ENCODE measurements around the gene EHD4.

EHD4 gene

GRCh38 chr15:41881920-41882688 is 90.3 kb downstream of the EHD4 start:
- Histone ChIP-seq H2BK5ac (ENCODE audit: low read length) (no peak overlapping the region), H3K18ac (ENCODE audit: low read length) (no peak overlapping the region), H3K56ac (ENCODE audit: low read length) (peak overlapping the region; percentile 85), H3K27me3 (ENCODE audit: insufficient read depth, low read length, poor library complexity) (peaks cover 6% of the 10 kb centered on the region), H3K4me3 (ENCODE audit: low read length) (no peak overlapping the region), H3K79me1 (ENCODE audit: low read length) (no peaks in the 10 kb centered on the region), H4K8ac (ENCODE audit: low read depth, low read length) (no peak overlapping the region), H3K79me2 (ENCODE audit: control insufficient read depth, insufficient read depth, low read length) (no peaks in the 10 kb centered on the region), H3K4me1 (ENCODE audit: control insufficient read depth, low read depth, low read length) (no peaks in the 10 kb centered on the region), H2BK15ac (replicated peaks; ENCODE audit: low read depth) (no peak overlapping the region), H3K9ac (ENCODE audit: low read length) (peak overlapping the region; percentile 61), H3K23ac (ENCODE audit: low read length) (peak overlapping the region; percentile 80), H4K5ac (ENCODE audit: low read length) (no peak overlapping the region), H3K36me3 (ENCODE audit: control insufficient read depth, insufficient read depth, low read length) (no peaks in the 10 kb centered on the region), H2AK5ac (ENCODE audit: low read length) (no peak overlapping the region), H3K27ac (ENCODE audit: low read depth, low read length) (no peak overlapping the region), H2BK120ac (ENCODE audit: low read depth, low read length) (no peak overlapping the region), H3K4ac (ENCODE audit: low read depth, low read length) (no peak overlapping the region), H3K4me2 (ENCODE audit: low read length) (peak overlapping the region; percentile 84)
- no CpG with 5 or more reads among the region's 81 CpGs for WGBS (ENCODE audit: extremely low coverage, insufficient coverage, low lambda C conversion rate)
- DNase-seq: peak; percentile 32

GRCh38 chr15:41881550-41881919 is 90.8 kb downstream of the EHD4 start:
- Histone ChIP-seq H2BK5ac (ENCODE audit: low read length) (no peak overlapping the region), H3K79me2 (ENCODE audit: control insufficient read depth, insufficient read depth, low read length) (no peaks in the 10 kb centered on the region), H3K36me3 (ENCODE audit: control insufficient read depth, insufficient read depth, low read length) (no peaks in the 10 kb centered on the region), H3K56ac (ENCODE audit: low read length) (peak overlapping the region; percentile 81), H3K4me3 (ENCODE audit: low read length) (no peak overlapping the region), H2AK5ac (ENCODE audit: low read length) (no peak overlapping the region), H2BK15ac (replicated peaks; ENCODE audit: low read depth) (no peak overlapping the region), H3K4me1 (ENCODE audit: control insufficient read depth, low read depth, low read length) (no peaks in the 10 kb centered on the region), H3K27me3 (ENCODE audit: insufficient read depth, low read length, poor library complexity) (peaks cover 6% of the 10 kb centered on the region), H3K79me1 (ENCODE audit: low read length) (no peaks in the 10 kb centered on the region), H3K27ac (ENCODE audit: low read depth, low read length) (no peak overlapping the region), H3K9ac (ENCODE audit: low read length) (no peak overlapping the region), H3K18ac (ENCODE audit: low read length) (no peak overlapping the region), H4K5ac (ENCODE audit: low read length) (no peak overlapping the region), H3K23ac (ENCODE audit: low read length) (no peak overlapping the region), H3K4me2 (ENCODE audit: low read length) (peak overlapping the region; percentile 40), H2BK120ac (ENCODE audit: low read depth, low read length) (no peak overlapping the region), H4K8ac (ENCODE audit: low read depth, low read length) (no peak overlapping the region), H3K4ac (ENCODE audit: low read depth, low read length) (no peak overlapping the region)
- no peak for DNase-seq
- WGBS (ENCODE audit: extremely low coverage, insufficient coverage, low lambda C conversion rate): no CpG with 5 or more reads among the region's 10 CpGs

- Histone ChIP-seq H3K56ac (ENCODE audit: low read length) (no peak overlapping the region), H2BK120ac (ENCODE audit: low read depth, low read length) (no peak overlapping the region), H4K5ac (ENCODE audit: low read length) (no peak overlapping the region), H2BK15ac (replicated peaks; ENCODE audit: low read depth) (no peak overlapping the region), H3K79me1 (ENCODE audit: low read length) (no peaks in the 10 kb centered on the region), H3K9ac (ENCODE audit: low read length) (no peak overlapping the region), H3K4me2 (ENCODE audit: low read length) (no peak overlapping the region), H3K23ac (ENCODE audit: low read length) (no peak overlapping the region), H3K4me1 (ENCODE audit: control insufficient read depth, low read depth, low read length) (no peaks in the 10 kb centered on the region), H3K4ac (ENCODE audit: low read depth, low read length) (no peak overlapping the region), H3K18ac (ENCODE audit: low read length) (no peak overlapping the region), H3K27ac (ENCODE audit: low read depth, low read length) (no peak overlapping the region), H3K27me3 (ENCODE audit: insufficient read depth, low read length, poor library complexity) (peaks cover 6% of the 10 kb centered on the region), H4K8ac (ENCODE audit: low read depth, low read length) (no peak overlapping the region), H2BK5ac (ENCODE audit: low read length) (no peak overlapping the region), H3K36me3 (ENCODE audit: control insufficient read depth, insufficient read depth, low read length) (no peaks in the 10 kb centered on the region), H3K79me2 (ENCODE audit: control insufficient read depth, insufficient read depth, low read length) (no peaks in the 10 kb centered on the region), H2AK5ac (ENCODE audit: low read length) (no peak overlapping the region), H3K4me3 (ENCODE audit: low read length) (no peak overlapping the region)
- WGBS (ENCODE audit: extremely low coverage, insufficient coverage, low lambda C conversion rate): no CpG with 5 or more reads among the region's 8 CpGs
- no peak for DNase-seq
Measured at GRCh38 chr15:41881086-41881485, 91.3 kb downstream of the EHD4 start.

GRCh38 chr15:41880156-41880877 is 92.0 kb downstream of the EHD4 start:
- no peak for DNase-seq
- no peak overlapping the region for H3K23ac ChIP-seq (ENCODE audit: low read length)
- no peak overlapping the region for H4K8ac ChIP-seq (ENCODE audit: low read depth, low read length)
- H3K36me3 ChIP-seq (ENCODE audit: control insufficient read depth, insufficient read depth, low read length): no peaks in the 10 kb centered on the region
- no peak overlapping the region for H3K56ac ChIP-seq (ENCODE audit: low read length)
- no peak overlapping the region for H3K27ac ChIP-seq (ENCODE audit: low read depth, low read length)
- WGBS (ENCODE audit: extremely low coverage, insufficient coverage, low lambda C conversion rate): no CpG with 5 or more reads among the region's 10 CpGs
- H3K79me1 ChIP-seq (ENCODE audit: low read length): no peaks in the 10 kb centered on the region
- H3K4me2 ChIP-seq (ENCODE audit: low read length): no peak overlapping the region
- H3K79me2 ChIP-seq (ENCODE audit: control insufficient read depth, insufficient read depth, low read length): no peaks in the 10 kb centered on the region
- no peaks in the 10 kb centered on the region for H3K4me1 ChIP-seq (ENCODE audit: control insufficient read depth, low read depth, low read length)
- H3K4ac ChIP-seq (ENCODE audit: low read depth, low read length): no peak overlapping the region
- H3K9ac ChIP-seq (ENCODE audit: low read length): no peak overlapping the region
- no peak overlapping the region for H3K18ac ChIP-seq (ENCODE audit: low read length)
- H2BK120ac ChIP-seq (ENCODE audit: low read depth, low read length): no peak overlapping the region
- H2BK15ac ChIP-seq (replicated peaks; ENCODE audit: low read depth): no peak overlapping the region
- H3K4me3 ChIP-seq (ENCODE audit: low read length): no peak overlapping the region
- H3K27me3 ChIP-seq (ENCODE audit: insufficient read depth, low read length, poor library complexity): peaks cover 6% of the 10 kb centered on the region
- no peak overlapping the region for H2BK5ac ChIP-seq (ENCODE audit: low read length)
- H2AK5ac ChIP-seq (ENCODE audit: low read length): no peak overlapping the region
- H4K5ac ChIP-seq (ENCODE audit: low read length): no peak overlapping the region

GRCh38 chr15:41879321-41879845 is 93.0 kb downstream of the EHD4 start:
- H3K27me3 ChIP-seq (ENCODE audit: insufficient read depth, low read length, poor library complexity): peaks cover 6% of the 10 kb centered on the region
- H2BK120ac ChIP-seq (ENCODE audit: low read depth, low read length): no peak overlapping the region
- H3K27ac ChIP-seq (ENCODE audit: low read depth, low read length): no peak overlapping the region

More at GRCh38 chr15:41879321-41879845, 93.0 kb downstream of the EHD4 start:
- no peak overlapping the region for H3K23ac ChIP-seq (ENCODE audit: low read length)
- H3K56ac ChIP-seq (ENCODE audit: low read length): no peak overlapping the region
- H4K5ac ChIP-seq (ENCODE audit: low read length): no peak overlapping the region
- no peaks in the 10 kb centered on the region for H3K79me2 ChIP-seq (ENCODE audit: control insufficient read depth, insufficient read depth, low read length)
- no peak overlapping the region for H2BK15ac ChIP-seq (replicated peaks; ENCODE audit: low read depth)
- H3K9ac ChIP-seq (ENCODE audit: low read length): no peak overlapping the region
- no peak overlapping the region for H2AK5ac ChIP-seq (ENCODE audit: low read length)
- H3K4ac ChIP-seq (ENCODE audit: low read depth, low read length): no peak overlapping the region
- WGBS (ENCODE audit: extremely low coverage, insufficient coverage, low lambda C conversion rate): no CpG with 5 or more reads among the region's 10 CpGs
- H3K4me2 ChIP-seq (ENCODE audit: low read length): no peak overlapping the region
- no peaks in the 10 kb centered on the region for H3K4me1 ChIP-seq (ENCODE audit: control insufficient read depth, low read depth, low read length)
- no peak overlapping the region for H3K4me3 ChIP-seq (ENCODE audit: low read length)
- no peaks in the 10 kb centered on the region for H3K36me3 ChIP-seq (ENCODE audit: control insufficient read depth, insufficient read depth, low read length)
- no peak for DNase-seq
- H4K8ac ChIP-seq (ENCODE audit: low read depth, low read length): no peak overlapping the region
- no peaks in the 10 kb centered on the region for H3K79me1 ChIP-seq (ENCODE audit: low read length)
- no peak overlapping the region for H2BK5ac ChIP-seq (ENCODE audit: low read length)
- H3K18ac ChIP-seq (ENCODE audit: low read length): no peak overlapping the region

Measured in mesendoderm (in vitro differentiated cells).